ENCODE measurements around the gene UBXN10.
"Not testable (repeated sequence)": the region's sequence is repeated elsewhere in the genome, so short reads cannot be mapped to it uniquely, and the experiment has no call there.

Gene UBXN10

GRCh38 chr1:20223106-20223505 is 37.2 kb downstream of the UBXN10 start:
- no peak overlapping the region for H3K4me3 ChIP-seq (ENCODE audit: control insufficient read depth, low read depth, low read length)
- no peak for TF ChIP-seq CTCF (conservative IDR thresholded peaks at IDR 0.05; ENCODE audit: control insufficient read depth, insufficient read depth, low read depth, low read length)
- no peak for DNase-seq (ENCODE audit: low read depth)

- no peak for DNase-seq (ENCODE audit: low read depth)
- TF ChIP-seq CTCF (conservative IDR thresholded peaks at IDR 0.05; ENCODE audit: control insufficient read depth, insufficient read depth, low read depth, low read length): no peak
- H3K4me3 ChIP-seq (ENCODE audit: control insufficient read depth, low read depth, low read length): no peak overlapping the region
Observed at GRCh38 chr1:20223551-20224419, 37.9 kb downstream of the UBXN10 start.

GRCh38 chr1:20224546-20224945 is 38.6 kb downstream of the UBXN10 start:
- TF ChIP-seq CTCF (conservative IDR thresholded peaks at IDR 0.05; ENCODE audit: control insufficient read depth, insufficient read depth, low read depth, low read length): no peak
- no peak for DNase-seq (ENCODE audit: low read depth)
- no peak overlapping the region for H3K4me3 ChIP-seq (ENCODE audit: control insufficient read depth, low read depth, low read length)

- TF ChIP-seq CTCF (conservative IDR thresholded peaks at IDR 0.05; ENCODE audit: control insufficient read depth, insufficient read depth, low read depth, low read length): no peak
- no peak overlapping the region for H3K4me3 ChIP-seq (ENCODE audit: control insufficient read depth, low read depth, low read length)
- no peak for DNase-seq (ENCODE audit: low read depth)
Observed at GRCh38 chr1:20227704-20228103, 41.8 kb downstream of the UBXN10 start.

GRCh38 chr1:20228314-20228825 is 42.5 kb downstream of the UBXN10 start:
- TF ChIP-seq CTCF (conservative IDR thresholded peaks at IDR 0.05; ENCODE audit: control insufficient read depth, insufficient read depth, low read depth, low read length): no peak
- no peak for DNase-seq (ENCODE audit: low read depth)
- no peak overlapping the region for H3K4me3 ChIP-seq (ENCODE audit: control insufficient read depth, low read depth, low read length)

- no peak overlapping the region for H3K4me3 ChIP-seq (ENCODE audit: control insufficient read depth, low read depth, low read length)
- TF ChIP-seq CTCF (conservative IDR thresholded peaks at IDR 0.05; ENCODE audit: control insufficient read depth, insufficient read depth, low read depth, low read length): no peak
- DNase-seq (ENCODE audit: low read depth): no peak
Observed at GRCh38 chr1:20229171-20229570, 43.3 kb downstream of the UBXN10 start.

- not testable (repeated sequence) for DNase-seq (ENCODE audit: low read depth)
Observed at GRCh38 chr1:20232564-20232963, 46.7 kb downstream of the UBXN10 start.

More at GRCh38 chr1:20232564-20232963, 46.7 kb downstream of the UBXN10 start:
- not testable (repeated sequence) for H3K4me3 ChIP-seq (ENCODE audit: control insufficient read depth, low read depth, low read length)
